Cardiac atrium fibroblast (primary cell): Measurements from ENCODE around the gene RMND1. TPM values are rescaled to one million over a fixed set of nuclear protein-coding genes. Genes with fewer than 3 reads are reported as not detected.

Experiments
- total RNA-seq: library from RNA; depleted of rRNA; stranded (reverse); fragments of >200 nt; gene quantifications from 2 replicates; pipeline ENCODE4 v1.2.3, GENCODE V29; 2015

RMND1 gene
- 16.2 and 20.6 TPM in 2 replicates for total RNA-seq

GRCh38 chr6:151451950-151452749 is at the start of gene RMND1:
RMND1 (minus strand) TSS chr6:151452126; CDS start chr6:151445811, 6,315 bp downstream.

GRCh38 chr6:151493804-151494234 is 41.9 kb upstream of the RMND1 start, which contains the start of gene CCDC170:
CCDC170 (plus strand) TSS chr6:151494017; CDS start chr6:151494129, 112 bp downstream.

GRCh38 chr6:151391471-151392413 is 60.2 kb downstream of the RMND1 start, which contains the start of gene ZBTB2:
ZBTB2 (minus strand) TSS chr6:151391559; CDS start chr6:151373637, 17,922 bp downstream.

Other genes with a start within 250 kb of the RMND1 start
- gene AKAP12, start 212.2 kb downstream of the RMND1 start, total RNA-seq = 89.6 and 116 TPM in 2 replicates
- 4.5 and 5.7 TPM in 2 replicates for gene ZBTB2, start 60.6 kb downstream of the RMND1 start, total RNA-seq
- under 0.01 and 0.18 TPM in 2 replicates for gene CCDC170, start 41.9 kb upstream of the RMND1 start, total RNA-seq